HG02943 (cell line): Measurements from ENCODE around the gene SLC31A2.
"Not testable (repeated sequence)": the region's sequence is repeated elsewhere in the genome, so short reads cannot be mapped to it uniquely, and the experiment has no call there.

Source experiments
- ATAC-seq: cut with Tn5 transposase; IDR thresholded peaks from one replicate; pipeline ENCODE4 v1.9.1; 2021; ENCODE audit warnings: mild to moderate bottlenecking, low read depth, moderate library complexity; ENCODE audit not compliant: unreplicated experiment

Gene SLC31A2

GRCh38 chr9:113150670-113151611, at the start of gene SLC31A2:
SLC31A2 (plus strand) TSS chr9:113151007; CDS start chr9:113151075, 68 bp downstream.
- ATAC-seq: peak; percentile 92

GRCh38 chr9:113105345-113105744, 45.5 kb upstream of the SLC31A2 start:
- not testable (repeated sequence) for ATAC-seq

DNA sequence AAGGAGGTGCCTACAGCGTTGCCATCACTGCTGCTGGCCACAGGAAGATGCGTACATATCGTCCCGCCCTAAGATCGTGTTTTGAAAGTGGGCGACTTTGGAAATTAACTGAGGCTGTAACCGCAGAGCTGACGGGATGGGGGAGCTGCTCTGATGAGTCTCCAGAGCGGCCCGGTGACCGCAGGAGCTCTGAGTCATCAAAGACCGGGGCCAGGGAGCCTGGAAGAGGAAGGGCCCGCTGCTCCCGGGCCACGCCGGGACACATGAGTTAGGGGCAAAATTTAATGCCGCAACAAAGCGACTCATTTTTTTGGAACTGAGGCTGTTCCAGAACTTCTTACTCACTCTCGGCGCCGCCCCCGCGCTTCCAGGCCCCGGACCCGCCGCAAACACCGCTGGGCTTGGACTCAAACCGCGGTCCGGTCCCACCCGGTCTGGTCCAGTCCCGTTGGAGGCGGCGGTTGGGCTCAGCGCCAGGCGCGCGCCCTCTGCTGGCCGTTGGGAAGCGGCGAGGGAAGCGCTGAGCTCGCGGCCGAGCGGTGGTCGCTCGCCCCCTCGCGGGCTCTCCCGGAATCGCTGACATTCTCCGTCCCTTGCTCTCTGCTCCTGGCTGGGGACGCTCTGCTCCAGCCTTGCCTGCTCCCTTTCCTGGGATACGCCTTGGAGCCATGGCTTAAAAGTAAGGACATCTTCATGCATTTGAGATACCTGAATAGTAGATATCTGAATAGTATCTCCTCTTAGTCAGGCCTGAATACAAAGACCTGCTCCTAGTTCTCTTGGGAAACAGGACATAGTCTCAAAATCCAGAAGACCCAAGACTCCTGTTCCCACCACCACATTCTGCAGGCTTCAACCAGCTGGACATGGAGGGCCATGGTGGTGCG, 39.5 kb upstream of the SLC31A2 start:
- ATAC-seq: not testable (repeated sequence)

GRCh38 chr9:113112706-113113510, 37.9 kb upstream of the SLC31A2 start:
- not testable (repeated sequence) for ATAC-seq

- not testable (repeated sequence) for ATAC-seq
Observed at GRCh38 chr9:113118829-113119228, 32.0 kb upstream of the SLC31A2 start.

DNA sequence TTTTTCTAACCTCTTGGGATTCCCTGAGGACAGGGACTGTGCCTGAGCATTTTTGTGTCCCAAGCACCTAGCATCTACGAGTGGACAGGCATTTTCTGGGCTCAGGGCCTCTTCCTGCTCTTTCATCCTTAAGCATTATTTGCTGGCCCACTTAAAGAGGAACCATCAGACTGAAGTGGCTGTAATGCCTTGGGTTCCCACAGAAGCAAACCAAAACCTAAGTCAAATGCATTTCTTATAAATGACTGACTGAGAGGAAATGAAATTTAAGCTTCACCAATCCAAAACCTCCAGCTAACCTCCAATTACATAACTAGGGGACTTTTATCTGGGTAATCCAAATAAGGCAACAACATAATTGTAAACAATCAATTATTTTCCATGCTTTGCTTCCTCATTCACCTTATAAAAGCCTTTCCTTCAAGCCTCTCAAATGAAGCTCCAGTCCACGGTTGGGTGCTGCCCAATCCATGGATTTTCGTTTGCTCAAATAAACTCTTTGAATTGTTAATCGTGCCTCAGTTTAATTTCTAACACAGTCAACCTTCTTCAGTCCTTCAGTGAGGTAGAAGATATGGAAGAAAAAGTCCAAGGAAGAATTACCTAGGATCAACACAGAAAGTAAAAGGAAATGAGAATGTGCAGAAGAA, 25.3 kb upstream of the SLC31A2 start:
- no peak for ATAC-seq

GRCh38 chr9:113129466-113129865, 21.3 kb upstream of the SLC31A2 start:
- ATAC-seq: no peak

- no peak for ATAC-seq
Observed at GRCh38 chr9:113129884-113130283, 20.9 kb upstream of the SLC31A2 start.

- ATAC-seq: no peak
Observed at GRCh38 chr9:113131689-113132151, 19.1 kb upstream of the SLC31A2 start.

DNA sequence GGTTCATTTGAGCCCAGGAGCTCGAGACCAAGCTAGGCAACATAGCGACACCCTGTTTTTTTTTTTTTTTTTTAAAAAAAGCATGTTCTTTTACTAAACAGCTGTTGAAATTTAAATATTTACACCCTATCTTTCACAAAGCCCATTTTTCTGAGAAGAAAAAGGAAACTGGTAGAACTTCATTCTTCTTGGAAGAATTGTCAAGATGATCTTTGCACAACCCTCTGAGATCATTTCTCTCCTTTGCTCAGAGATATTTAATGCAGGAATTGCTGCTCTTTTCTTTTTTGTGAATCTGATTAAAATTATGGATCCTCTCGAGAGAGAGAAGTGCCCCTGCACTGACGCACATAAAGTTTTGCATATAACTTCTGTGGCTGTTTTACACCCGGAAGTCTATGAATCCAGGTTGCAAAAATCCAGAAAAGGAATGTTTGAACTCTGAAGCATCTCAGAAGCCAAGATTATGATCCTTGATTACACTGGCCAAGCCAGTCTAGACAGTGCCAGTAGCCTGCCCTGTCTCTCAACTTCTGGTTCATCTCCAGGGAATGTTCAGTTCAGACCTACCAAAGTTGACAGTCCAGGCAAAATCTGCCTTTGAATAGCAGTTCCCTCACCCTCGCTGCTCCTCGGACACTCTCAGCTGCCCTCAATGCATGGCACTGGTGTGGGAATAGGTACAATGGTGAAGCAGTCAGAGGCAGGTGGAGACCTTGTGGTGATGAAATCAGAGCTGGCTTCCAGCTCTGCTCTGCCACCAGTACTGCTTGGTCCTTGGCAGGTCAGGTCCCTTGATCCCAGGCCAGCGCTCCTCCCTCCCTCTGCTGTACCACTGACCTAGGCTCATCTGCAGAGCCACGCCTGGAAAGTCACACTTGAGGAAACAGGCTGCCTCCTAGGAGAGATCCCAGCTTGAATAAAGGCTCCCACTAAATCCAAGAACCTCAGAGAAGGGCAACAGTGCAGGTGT, 13.3 kb upstream of the SLC31A2 start:
- no peak for ATAC-seq

DNA sequence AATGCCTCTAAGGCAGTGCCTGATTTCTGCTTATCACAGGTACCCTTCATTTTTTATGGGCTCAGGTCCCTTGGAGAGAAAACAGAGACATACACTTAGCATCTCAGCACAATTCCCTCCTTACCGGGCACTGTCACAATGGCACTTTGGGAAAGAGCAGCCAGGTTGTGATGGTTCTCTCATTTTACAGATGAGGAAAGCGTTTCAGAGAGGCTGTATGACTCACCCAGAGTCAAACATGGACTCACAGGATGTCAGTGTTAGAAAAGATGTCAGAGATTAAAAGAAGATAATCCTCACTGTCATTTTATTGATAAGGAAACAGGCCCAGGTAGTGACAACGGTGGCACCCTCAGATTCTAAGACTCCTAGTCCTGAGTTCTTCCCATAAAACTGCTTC, 12.0 kb upstream of the SLC31A2 start:
- ATAC-seq: no peak

GRCh38 chr9:113139225-113139829, 11.5 kb upstream of the SLC31A2 start:
- ATAC-seq: no peak

- no peak for ATAC-seq
Observed at GRCh38 chr9:113139953-113140352, 10.9 kb upstream of the SLC31A2 start.

- ATAC-seq: not testable (repeated sequence)
Observed at GRCh38 chr9:113140896-113141295, 9.9 kb upstream of the SLC31A2 start.

DNA sequence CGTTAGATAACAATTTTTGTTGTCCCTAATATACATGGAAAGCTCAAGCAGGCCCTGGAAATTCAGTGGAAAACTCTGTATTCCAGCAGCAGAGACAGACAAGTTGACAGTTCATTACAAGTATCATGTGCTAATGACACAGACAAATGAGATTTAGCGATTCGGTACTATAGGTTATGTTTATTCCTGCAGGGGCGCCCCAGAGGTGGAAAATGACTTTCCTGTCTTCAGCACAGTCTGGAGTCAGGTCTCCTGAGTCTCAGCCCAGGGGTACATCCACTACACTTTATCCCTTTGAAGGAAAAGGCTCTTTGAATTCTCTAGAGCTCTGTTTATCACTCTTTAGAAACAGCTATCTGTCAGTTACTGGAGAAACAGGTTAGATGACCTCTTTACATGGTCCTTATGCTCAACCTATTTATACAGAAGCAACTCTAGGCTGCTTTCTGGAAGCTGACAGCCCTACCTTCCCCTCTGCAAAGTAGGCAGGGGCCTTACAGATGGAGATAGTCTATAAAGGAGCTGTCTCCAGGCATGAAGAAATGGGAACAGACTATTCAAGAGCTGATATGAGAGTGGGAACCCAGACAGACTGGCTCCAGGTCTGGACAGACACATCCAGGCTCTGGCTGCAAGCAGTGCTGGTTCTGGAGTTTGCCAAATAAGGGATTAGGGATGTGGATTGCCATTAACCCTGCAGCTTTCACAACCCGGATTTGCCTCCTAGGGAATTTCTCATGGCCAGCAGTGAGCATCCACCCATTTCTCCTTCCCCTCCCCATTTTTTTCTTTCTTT, 7.2 kb upstream of the SLC31A2 start:
- ATAC-seq: no peak

GRCh38 chr9:113148372-113148705, 2.5 kb upstream of the SLC31A2 start:
- no peak for ATAC-seq

DNA sequence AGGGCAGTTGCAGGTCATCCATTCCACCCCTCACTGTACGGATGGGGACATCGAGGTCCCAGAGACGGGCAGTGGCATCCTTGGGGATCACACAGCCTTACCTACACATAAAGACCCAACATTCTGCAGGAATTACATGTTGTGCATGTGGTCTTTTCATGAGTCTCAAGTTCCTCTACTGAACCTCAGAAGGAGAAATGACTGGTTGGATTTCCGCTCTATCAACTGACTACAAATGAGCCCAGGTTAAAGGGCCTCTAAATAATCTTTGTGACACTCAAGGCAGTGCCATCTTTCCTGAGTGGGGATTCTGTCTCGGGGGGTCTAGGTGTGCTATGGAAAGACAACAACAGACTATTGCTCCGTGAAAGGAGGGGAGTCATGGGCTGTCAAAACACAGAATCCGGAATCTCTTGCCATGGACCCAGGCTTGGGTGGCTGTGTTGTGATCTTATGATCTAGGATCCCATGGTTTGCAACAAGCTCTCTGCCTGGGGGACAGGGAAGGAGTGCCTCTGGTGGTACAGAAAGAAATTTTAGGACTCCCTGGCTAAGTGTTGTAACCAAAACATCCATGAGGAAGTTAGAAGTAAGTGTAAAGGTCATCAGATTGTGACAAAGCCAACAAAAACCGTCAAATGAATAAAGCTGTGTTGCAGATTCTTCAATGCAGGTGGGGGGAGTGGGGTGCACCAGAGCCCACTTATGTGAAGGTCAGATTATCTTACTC, 1.9 kb upstream of the SLC31A2 start:
- no peak for ATAC-seq
